GM18505 (cell line): ENCODE results near the gene PLXNB1.

Experiments
- ATAC-seq: cut with Tn5 transposase; IDR thresholded peaks from one replicate; pipeline ENCODE4 v1.9.1; 2021; ENCODE audit not compliant: unreplicated experiment
- POLR2A ChIP-seq: IDR thresholded peaks from 4 replicates; pipeline ENCODE4 v1.6.1; 2011; ENCODE audit warnings: borderline replicate concordance; ENCODE audit not compliant: insufficient read depth, insufficient read length; ENCODE audit errors: extremely low read depth

PLXNB1 gene

DNA sequence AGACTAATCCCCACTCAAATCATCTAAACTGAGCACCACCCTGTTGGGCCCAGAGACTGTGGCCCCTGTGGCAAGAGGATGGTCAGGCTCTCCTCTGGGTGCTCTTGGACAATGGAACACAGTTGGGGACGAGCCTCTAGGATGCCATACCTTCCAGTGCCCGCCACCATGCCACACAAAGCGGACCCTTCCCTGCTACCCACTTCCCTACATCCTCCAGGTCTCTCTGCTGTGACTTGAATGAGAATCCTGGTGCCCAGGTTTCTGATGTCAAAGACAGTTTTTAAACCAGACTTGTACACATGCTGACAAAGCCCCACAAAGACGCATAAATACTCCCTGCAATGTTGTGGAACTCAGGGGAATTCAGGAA, 5.3 kb upstream of the PLXNB1 start:
- no peak for TF ChIP-seq POLR2A
- no peak for ATAC-seq

DNA sequence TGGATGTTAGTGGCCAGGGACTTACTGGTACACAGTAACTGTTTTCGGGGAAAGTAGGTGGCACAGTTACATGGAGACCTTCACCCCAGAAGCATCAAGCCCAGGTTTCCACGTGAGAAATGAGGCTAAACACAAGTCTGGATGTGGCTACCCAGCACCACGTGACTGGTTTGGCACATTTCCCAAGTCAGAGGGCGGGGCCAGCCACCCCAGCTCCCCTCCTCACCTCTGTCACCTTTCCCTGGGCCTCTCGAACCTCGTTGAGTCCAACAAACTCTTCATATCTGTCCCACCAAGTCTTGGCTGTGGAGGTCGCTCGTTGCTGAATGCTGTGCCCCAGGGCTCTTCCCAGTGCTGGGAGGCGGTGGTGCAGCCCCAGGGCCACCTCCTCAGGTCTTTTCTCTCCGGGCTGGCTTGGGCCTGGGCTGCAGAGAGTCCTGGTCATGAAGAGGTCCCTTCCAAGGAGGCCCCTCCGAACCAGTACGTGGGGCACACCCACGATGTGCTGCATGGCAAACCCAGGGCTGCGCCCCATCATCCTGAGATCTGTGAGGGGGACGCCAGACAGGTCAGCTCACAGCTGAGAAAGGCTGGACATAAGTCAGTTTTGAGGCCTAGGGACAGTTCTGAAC, 4.8 kb upstream of the PLXNB1 start:
- no peak for ATAC-seq

DNA sequence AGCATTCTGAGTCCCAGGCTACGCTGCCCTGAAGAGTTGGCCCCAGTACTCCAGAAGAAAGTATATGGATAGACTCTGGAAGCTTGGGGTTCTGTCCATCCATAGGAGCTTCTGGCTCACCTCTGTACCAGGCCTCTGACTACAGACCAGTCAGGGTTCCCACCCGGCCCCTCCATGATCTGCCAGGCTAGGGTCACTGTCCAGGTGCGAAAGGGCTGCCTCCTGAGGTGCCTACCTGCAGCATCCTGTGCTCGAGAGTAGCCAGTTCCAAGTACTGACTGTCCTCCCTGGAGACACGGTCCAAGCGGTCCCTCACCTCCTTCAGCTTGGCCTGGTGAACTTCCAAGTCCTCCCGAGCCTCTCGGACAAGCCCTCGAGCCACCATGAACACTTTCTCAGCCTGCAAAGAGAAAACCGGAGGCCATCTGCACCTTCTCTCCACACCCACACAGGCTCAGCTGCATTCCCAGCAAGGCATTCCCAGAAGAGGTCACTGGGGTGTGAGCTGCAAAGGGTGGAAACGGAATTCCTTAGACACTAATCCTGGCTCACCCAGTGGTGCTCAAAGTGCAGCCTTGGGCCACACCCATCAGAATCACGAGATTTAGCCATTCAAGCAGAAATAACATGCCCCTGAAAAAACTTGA, 3.7 kb upstream of the PLXNB1 start:
- ATAC-seq: no peak
- no peak for TF ChIP-seq POLR2A

More for the DNA sequence above, 4.8 kb upstream of the PLXNB1 start:
- TF ChIP-seq POLR2A: no peak

DNA sequence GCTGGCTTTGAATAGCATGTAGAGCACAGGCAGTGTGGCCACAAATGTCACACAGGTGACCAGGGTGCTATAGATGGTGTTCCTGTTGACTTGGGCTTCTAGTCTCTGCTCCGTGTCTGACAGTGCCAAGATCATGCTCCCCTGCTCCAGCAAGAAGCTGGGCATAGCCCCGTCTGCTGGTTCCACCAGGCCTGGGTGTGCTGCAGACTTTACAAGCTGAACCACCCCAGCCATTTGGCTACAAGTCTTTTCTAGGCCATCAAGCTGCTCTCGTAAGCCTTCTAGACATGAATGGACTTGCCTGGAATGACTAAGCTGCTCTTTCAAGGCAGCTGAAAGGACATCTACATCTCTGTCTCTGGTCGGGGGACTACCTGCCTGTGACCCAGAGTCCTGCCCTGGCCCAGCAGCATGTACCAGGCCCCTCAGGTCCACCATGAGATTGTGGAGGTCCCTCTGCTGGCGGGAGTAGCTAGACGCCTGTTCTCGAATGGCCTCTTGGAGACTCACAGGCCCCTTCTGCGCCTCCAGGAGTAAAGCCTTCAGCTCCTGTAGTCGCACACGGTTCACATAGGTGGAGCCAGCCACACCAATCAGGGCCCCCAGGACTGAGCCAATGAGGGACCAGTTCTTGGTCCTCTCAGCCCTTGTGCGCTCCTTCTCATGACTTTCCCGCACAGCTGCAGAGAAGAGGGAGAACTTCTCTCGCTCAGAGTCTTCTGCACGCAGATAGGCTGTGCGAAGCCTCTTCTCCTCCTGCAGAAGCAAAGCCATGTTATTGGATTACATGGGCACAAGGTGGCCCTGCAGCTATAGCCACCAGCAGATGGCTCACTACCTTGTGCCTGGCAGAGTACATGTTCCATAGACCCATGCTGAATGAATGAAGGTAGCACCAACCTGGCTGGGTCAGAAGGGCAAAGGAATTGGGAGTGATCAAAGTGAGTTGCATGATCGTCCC, 2.8 kb upstream of the PLXNB1 start:
- no peak for ATAC-seq
- no peak for TF ChIP-seq POLR2A

DNA sequence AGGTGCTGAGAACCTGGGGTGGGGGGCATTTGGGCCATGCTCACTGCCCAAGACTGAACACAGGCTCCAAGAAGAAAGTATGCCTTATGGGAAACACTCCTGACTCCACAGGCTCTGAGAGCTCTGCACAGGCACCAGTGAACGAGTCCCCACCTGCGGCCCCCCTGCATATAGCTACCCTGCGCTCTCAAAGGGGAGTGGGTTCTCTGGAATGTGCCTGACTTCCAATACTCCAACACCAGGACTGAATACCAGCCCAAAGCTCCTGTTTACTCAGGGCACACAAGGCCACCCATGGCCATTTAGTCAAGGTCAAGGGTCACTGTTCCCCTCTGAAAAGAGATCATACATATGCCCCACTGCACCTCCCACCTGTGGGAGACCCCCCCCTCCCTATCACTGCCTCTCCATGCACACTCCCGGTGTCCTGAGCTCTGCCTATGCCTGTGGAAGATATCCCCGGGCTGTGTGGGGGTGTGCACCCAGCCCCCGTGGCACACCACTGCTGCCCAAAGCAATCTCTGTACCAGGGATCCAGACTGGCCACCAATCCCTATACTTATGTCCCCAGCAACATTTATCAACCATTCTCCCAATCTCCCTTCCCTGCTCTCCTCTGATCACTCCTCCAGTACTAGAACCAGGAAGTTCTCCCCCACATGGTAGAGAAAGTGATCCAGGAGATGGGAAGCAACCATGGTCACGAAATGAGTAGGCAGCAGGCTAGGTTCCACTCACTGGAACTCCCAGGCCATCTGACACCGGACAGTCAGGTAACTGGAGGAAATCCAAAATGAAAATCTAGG, 1.5 kb upstream of the PLXNB1 start:
- ATAC-seq: no peak
- TF ChIP-seq POLR2A: no peak

DNA sequence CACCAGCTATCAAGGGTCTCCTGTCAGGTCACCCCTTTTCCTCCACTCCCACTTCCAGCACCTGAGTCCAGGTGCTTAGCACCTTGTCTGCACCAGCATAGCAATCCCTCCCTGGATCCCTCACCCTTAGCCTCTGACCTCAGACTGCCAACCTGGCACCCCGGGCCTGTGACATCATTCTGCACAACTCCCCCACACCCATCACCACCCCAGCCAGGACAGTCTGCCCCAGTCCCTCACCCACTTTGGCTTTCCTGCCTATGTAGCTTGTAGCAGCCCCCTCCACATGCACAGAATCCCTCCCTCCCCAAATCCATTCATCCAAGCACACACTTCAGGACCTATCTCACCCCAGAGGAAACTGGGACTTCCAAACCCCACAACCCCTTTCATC, 819 bp upstream of the PLXNB1 start:
- no peak for ATAC-seq
- no peak for TF ChIP-seq POLR2A

DNA sequence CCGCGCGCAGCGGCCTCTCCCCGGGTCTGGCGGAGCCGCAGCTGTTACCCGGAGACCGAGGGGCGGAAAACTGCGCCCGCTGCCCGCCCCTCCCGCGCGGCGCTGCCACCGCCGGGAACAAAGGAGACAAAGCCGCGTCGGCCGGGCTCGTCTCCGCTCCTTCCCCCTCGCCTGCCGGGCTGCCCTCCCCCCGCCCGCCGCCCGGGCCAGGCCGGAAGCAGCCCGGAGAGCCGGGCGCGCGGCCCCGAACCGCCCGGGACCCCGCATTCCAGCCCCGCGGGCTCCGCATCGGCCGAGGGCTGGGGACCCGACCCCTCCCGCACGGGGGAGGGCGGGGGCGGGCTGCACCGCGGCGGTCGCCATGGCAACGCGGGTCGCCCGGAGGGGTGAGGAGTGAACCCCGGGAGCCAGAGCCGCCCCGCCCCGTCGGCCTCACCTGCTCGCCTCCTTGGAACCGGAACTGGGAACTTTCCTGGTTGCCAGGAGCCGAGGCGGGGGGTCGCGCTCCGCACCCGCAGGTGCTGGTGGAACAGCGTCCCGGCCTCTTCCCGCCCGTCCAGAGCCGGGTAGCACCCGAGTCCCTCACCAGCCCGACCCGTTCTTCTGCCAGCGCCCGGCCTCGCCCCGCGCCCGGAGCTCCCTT, 448 bp downstream of the PLXNB1 start:
- no peak for TF ChIP-seq POLR2A
- no peak for ATAC-seq

DNA sequence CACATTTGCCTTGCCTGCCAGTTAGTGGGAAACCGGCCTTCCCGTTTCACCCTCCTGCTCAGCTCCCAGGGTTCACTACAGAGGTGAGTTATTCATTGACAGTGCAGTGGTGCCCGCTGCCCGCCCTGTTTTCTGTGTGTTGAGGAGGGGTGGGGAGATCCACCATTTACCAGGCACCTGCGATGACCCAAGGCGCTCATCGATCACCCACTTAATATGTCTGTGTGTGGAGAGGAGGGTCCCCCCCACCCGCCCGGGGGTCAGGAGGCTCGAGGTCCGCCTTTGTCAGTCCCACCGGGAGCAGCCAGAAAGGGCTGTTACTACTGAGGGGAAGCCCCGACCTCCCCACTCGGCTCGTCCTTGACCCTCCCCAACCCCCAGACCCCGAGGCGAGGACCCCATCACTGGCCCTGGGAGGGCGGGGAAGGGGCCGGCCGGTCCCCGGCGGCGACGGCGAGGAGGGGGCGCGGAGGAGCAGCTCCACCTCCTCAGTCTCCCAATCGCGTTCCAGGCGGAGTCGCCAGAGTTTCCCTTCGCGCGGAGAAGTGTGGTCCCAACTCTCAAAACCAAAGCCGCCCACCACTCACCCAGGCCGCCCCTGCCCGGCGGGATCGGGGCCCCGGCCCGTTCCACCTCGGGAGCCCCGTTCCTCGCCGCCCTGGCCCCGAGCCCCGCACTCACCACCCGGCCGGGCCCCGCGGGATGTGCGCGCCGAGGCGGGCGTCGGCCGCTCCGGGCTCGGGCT, 1.1 kb downstream of the PLXNB1 start:
- no peak for ATAC-seq
- TF ChIP-seq POLR2A: no peak

DNA sequence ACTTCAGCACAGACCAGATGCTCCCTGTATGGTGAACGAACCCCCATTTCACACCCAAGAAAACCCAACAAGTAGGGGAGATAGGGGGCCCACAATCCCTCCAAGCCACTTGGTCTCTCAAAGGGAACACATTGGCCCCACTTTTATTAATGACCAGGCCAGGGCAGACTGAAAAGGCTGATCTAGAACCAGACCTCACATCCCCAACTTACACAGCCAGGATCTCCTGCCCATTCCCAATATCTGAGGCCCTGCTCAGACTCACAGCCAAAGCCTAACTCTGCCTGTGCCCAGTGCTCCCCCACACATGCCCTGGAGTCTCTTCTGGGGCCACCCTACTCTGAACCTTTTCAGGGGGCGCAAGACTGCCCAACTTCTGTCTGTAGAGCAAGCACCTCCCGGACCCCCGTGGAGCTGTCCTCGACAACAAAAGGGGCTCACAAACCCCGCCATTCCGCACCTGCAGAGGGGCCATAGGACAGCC, 1.8 kb downstream of the PLXNB1 start:
- no peak for ATAC-seq
- no peak for TF ChIP-seq POLR2A

DNA sequence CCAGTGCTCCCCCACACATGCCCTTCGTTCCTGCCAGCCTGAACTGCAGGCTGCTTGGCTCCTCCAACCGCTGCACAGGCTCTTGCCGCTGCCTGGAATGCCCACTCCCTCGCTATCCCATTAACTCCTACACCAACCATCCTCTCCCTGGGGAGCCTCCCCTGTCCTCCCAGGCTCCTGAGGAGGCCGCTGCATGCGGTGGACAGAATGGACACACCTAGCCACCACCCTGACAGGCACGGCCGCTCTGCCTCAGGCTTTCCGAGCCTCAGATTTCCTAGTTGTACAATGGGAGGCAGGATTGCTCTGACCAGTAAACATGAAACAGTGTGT, 2.3 kb downstream of the PLXNB1 start:
- no peak for ATAC-seq
- no peak for TF ChIP-seq POLR2A

DNA sequence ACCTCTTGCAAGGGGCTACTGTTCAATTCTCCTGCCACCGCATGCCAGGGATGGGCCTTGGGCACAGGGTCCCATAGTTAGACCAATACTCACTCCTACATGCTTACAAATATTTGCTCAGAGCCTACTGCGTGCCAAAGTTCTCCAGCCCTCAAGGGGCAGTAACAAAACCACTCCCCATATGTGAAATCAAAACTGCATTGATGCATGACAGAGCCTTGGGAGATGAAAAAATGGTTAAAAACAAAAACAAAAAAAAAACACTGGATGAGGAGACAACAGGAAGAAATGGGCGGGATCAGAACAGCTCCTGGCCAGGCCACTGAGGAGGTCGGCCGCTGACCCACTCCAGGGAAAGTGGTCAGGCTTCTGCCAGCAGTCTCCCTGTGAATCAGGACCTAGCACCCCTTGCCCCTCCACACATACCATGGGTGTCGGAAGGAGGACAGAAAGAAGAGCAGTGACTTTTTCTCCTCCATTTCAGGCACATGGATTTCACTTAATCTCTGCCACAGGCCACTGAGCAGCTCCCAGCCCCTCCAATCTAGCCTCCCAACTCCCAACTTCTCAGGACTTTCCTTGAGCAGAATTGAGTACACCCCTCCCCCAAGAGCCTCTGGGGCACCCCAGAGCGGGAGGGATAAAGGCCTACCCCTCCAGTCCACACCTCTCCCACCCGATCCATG, 2.8 kb downstream of the PLXNB1 start:
- no peak for ATAC-seq

More for the DNA sequence above, 2.8 kb downstream of the PLXNB1 start:
- TF ChIP-seq POLR2A: no peak
